Measurements from ENCODE around the gene CLASP2.
A peak's percentile ranks its signal among the peaks of the same experiment; 100 is the strongest.

Gene CLASP2

DNA sequence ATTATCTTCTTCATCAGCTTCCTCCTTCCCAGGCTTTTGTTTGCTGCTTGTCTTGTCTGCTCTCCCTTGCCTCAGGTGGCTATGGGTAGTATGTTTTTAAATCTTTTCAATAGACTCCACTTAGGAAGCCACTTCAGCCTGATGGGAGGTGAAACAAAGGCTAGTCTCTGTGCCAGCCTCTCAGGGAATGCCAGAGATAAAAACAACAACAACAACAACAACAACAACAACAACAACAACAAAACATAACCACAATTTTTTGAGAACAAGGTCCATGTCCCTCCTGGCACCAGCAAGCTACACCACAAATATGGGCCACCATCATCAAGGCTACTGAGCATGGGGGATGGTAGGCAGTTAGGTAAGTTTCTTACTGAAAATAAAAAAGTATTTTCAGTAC lies 213.0 kb downstream of the CLASP2 start:
- TF ChIP-seq ZNF565 (CRISPR knock-in tag; conservative IDR thresholded peaks at IDR 0.05; ENCODE audit: low read depth) (no peak), CSDC2 (CRISPR knock-in tag; IDR thresholded peaks at IDR 0.05) (no peak), ZC3H10 (CRISPR knock-in tag; IDR thresholded peaks at IDR 0.05) (no peak), GLIS3 (CRISPR knock-in tag; IDR thresholded peaks at IDR 0.05) (no peak), TCF4 (CRISPR knock-in tag; IDR thresholded peaks at IDR 0.05; ENCODE audit: borderline replicate concordance) (no peak), PPARA (CRISPR knock-in tag; IDR thresholded peaks at IDR 0.05; ENCODE audit: borderline replicate concordance) (no peak), SNAI2 (CRISPR knock-in tag; IDR thresholded peaks at IDR 0.05) (no peak), ISL1 (CRISPR knock-in tag; IDR thresholded peaks at IDR 0.05) (no peak)
- TF ChIP-seq, protein P1, sequence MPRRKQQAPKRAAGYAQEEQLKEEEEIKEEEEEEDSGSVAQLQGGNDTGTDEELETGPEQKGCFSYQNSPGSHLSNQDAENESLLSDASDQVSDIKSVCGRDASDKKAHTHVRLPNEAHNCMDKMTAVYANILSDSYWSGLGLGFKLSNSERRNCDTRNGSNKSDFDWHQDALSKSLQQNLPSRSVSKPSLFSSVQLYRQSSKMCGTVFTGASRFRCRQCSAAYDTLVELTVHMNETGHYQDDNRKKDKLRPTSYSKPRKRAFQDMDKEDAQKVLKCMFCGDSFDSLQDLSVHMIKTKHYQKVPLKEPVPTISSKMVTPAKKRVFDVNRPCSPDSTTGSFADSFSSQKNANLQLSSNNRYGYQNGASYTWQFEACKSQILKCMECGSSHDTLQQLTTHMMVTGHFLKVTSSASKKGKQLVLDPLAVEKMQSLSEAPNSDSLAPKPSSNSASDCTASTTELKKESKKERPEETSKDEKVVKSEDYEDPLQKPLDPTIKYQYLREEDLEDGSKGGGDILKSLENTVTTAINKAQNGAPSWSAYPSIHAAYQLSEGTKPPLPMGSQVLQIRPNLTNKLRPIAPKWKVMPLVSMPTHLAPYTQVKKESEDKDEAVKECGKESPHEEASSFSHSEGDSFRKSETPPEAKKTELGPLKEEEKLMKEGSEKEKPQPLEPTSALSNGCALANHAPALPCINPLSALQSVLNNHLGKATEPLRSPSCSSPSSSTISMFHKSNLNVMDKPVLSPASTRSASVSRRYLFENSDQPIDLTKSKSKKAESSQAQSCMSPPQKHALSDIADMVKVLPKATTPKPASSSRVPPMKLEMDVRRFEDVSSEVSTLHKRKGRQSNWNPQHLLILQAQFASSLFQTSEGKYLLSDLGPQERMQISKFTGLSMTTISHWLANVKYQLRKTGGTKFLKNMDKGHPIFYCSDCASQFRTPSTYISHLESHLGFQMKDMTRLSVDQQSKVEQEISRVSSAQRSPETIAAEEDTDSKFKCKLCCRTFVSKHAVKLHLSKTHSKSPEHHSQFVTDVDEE (CRISPR knock-in tag; IDR thresholded peaks at IDR 0.05): no peak
- no peak for ATAC-seq

DNA sequence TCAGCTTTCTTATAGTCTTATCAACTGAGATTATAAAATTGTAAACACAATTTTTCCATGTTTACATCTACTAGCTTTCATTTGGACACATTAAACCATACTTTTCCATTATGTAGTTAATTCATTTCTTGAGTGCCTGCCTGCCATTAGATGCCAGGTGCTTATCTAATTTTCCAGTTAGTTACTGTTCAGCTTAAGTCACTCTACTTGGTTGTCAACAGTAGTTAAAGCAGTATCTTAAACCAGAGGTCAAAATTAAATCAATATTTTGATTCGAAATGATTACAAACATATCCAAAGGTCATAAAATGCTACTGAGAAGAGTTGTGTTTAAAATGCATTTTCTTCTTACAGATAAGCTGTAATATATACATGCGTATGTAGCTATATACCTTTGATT lies 221.6 kb downstream of the CLASP2 start:
- no peak for TF ChIP-seq OSR1 (CRISPR knock-in tag; IDR thresholded peaks at IDR 0.05)
- TF ChIP-seq ZNF8 (CRISPR knock-in tag; IDR thresholded peaks at IDR 0.05): no peak
- TF ChIP-seq PPARA (CRISPR knock-in tag; IDR thresholded peaks at IDR 0.05; ENCODE audit: borderline replicate concordance): no peak
- no peak for TF ChIP-seq GLIS3 (CRISPR knock-in tag; IDR thresholded peaks at IDR 0.05)
- TF ChIP-seq ZC3H10 (CRISPR knock-in tag; IDR thresholded peaks at IDR 0.05): no peak
- TF ChIP-seq ZNF565 (CRISPR knock-in tag; conservative IDR thresholded peaks at IDR 0.05; ENCODE audit: low read depth): no peak
- TF ChIP-seq SNAI2 (CRISPR knock-in tag; IDR thresholded peaks at IDR 0.05): no peak
- no peak for TF ChIP-seq ZNF70 (CRISPR knock-in tag; IDR thresholded peaks at IDR 0.05)
- TF ChIP-seq TCF4 (CRISPR knock-in tag; IDR thresholded peaks at IDR 0.05; ENCODE audit: borderline replicate concordance): no peak
- no peak for TF ChIP-seq ARNTL (CRISPR knock-in tag; IDR thresholded peaks at IDR 0.05; ENCODE audit: borderline replicate concordance, low read depth)
- TF ChIP-seq CSDC2 (CRISPR knock-in tag; IDR thresholded peaks at IDR 0.05): no peak
- TF ChIP-seq, protein P2, sequence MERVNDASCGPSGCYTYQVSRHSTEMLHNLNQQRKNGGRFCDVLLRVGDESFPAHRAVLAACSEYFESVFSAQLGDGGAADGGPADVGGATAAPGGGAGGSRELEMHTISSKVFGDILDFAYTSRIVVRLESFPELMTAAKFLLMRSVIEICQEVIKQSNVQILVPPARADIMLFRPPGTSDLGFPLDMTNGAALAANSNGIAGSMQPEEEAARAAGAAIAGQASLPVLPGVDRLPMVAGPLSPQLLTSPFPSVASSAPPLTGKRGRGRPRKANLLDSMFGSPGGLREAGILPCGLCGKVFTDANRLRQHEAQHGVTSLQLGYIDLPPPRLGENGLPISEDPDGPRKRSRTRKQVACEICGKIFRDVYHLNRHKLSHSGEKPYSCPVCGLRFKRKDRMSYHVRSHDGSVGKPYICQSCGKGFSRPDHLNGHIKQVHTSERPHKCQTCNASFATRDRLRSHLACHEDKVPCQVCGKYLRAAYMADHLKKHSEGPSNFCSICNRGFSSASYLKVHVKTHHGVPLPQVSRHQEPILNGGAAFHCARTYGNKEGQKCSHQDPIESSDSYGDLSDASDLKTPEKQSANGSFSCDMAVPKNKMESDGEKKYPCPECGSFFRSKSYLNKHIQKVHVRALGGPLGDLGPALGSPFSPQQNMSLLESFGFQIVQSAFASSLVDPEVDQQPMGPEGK (CRISPR knock-in tag; IDR thresholded peaks at IDR 0.05; ENCODE audit: borderline replicate concordance): no peak
- no peak for TF ChIP-seq ZFP30 (CRISPR knock-in tag; IDR thresholded peaks at IDR 0.05)
- TF ChIP-seq BACH2 (CRISPR knock-in tag; IDR thresholded peaks at IDR 0.05; ENCODE audit: borderline replicate concordance): no peak
- TF ChIP-seq ESRRG (CRISPR knock-in tag; IDR thresholded peaks at IDR 0.05): no peak
- TF ChIP-seq ISL1 (CRISPR knock-in tag; IDR thresholded peaks at IDR 0.05): no peak
- no peak for TF ChIP-seq ZFP3 (CRISPR knock-in tag; IDR thresholded peaks at IDR 0.05)
- TF ChIP-seq TOX (CRISPR knock-in tag; IDR thresholded peaks at IDR 0.05; ENCODE audit: borderline replicate concordance): no peak
- no peak for ATAC-seq

DNA sequence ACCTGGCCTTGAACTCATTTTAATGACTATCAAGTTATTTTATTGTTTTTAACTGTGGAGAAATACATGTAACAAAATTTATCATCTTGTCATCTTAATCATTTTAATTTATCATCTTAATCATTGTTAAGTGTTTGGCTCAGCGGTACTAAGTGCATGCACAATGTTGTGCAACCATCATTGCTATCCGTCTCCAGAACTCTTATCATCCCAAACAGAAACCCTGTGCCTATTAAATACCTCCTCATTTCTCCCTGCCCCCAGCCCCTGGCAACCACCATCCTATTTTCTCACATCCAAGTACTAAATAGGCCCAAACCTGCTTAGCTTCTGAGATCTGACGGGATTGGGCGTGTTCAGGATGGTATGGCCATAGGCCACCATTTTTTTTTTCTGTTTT lies 226.3 kb downstream of the CLASP2 start:
- TF ChIP-seq ISL1 (CRISPR knock-in tag; IDR thresholded peaks at IDR 0.05): peak; percentile 28; the same call in 1 of the 2 replicates
- no peak for TF ChIP-seq ZFP3 (CRISPR knock-in tag; IDR thresholded peaks at IDR 0.05)
- no peak for ATAC-seq

DNA sequence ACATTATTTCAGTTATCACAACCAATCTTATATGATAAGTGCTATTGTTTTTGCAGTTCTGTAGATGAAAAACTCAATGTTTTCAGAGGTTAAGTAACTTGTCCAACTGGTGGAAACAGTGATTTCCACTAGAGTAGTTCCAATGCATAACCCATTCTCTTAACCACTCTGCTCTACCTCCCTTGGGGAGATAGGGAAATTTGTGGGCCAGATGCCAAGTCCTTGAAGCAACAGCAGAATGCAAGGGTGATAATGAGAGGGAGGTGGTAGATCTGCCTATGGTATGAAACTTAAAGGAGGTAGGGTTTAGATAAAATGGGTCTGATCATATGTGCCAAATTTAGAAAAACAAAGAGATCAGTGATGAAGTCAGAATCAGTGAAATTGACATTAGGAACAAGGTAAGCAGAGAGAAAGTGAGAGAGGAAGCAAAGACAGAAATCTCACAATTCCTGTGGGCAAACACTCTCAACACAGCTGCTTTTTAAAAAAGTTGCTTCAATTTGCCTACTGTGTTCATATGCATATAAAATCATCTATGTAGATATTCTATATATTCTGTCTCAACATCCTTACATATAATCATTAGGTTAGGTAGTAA lies 227.3 kb downstream of the CLASP2 start:
- no peak for ATAC-seq

More for the DNA sequence above, 227.3 kb downstream of the CLASP2 start:
- no peak for TF ChIP-seq TOX (CRISPR knock-in tag; IDR thresholded peaks at IDR 0.05; ENCODE audit: borderline replicate concordance)
- TF ChIP-seq PPARA (CRISPR knock-in tag; IDR thresholded peaks at IDR 0.05; ENCODE audit: borderline replicate concordance): no peak
- TF ChIP-seq OSR1 (CRISPR knock-in tag; IDR thresholded peaks at IDR 0.05): no peak
- no peak for TF ChIP-seq ZNF565 (CRISPR knock-in tag; conservative IDR thresholded peaks at IDR 0.05; ENCODE audit: low read depth)
- TF ChIP-seq ZFP3 (CRISPR knock-in tag; IDR thresholded peaks at IDR 0.05): no peak
- TF ChIP-seq BACH2 (CRISPR knock-in tag; IDR thresholded peaks at IDR 0.05; ENCODE audit: borderline replicate concordance): no peak
- TF ChIP-seq, protein P2 (CRISPR knock-in tag; IDR thresholded peaks at IDR 0.05; ENCODE audit: borderline replicate concordance): no peak

Measured in SK-N-SH treated with all-trans-retinoic acid at 6 μM for 48 hours (cell line).